Rectal smooth muscle tissue (tissue), 1 donor: Measurements from ENCODE around the gene PEX11B.
"Not testable (repeated sequence)": the region's sequence is repeated elsewhere in the genome, so short reads cannot be mapped to it uniquely, and the experiment has no call there.

Experiments used
- H3K27ac ChIP-seq: one replicate; pipeline ENCODE4 v1.7.0; 2013; ENCODE audit warnings: low read depth, low read length, inconsistent platforms
- H3K27me3 ChIP-seq: one replicate; pipeline ENCODE4 v1.7.0; 2013; ENCODE audit warnings: low read length; ENCODE audit not compliant: control insufficient read depth, insufficient read depth
- H3K36me3 ChIP-seq: one replicate; pipeline ENCODE4 v1.7.0; 2013; ENCODE audit warnings: low read length; ENCODE audit not compliant: control insufficient read depth, insufficient read depth
- H3K4me1 ChIP-seq: one replicate; pipeline ENCODE4 v1.7.0; 2013; ENCODE audit warnings: low read length; ENCODE audit not compliant: control insufficient read depth, insufficient read depth
- H3K4me3 ChIP-seq: one replicate; pipeline ENCODE4 v1.7.0; 2013; ENCODE audit warnings: low read length
- H3K9ac ChIP-seq: one replicate; pipeline ENCODE4 v1.7.0; 2013; ENCODE audit warnings: low read length

PEX11B gene

GRCh38 chr1:145944532-145944931 lies 26.0 kb upstream of the PEX11B start:
- Histone ChIP-seq H3K27me3 (no peaks in the 10 kb centered on the region), H3K4me1 (no peaks in the 10 kb centered on the region), H3K27ac (no peak overlapping the region), H3K4me3 (no peak overlapping the region), H3K36me3 (no peaks in the 10 kb centered on the region), H3K9ac (no peak overlapping the region)

GRCh38 chr1:145942871-145943270 lies 24.4 kb upstream of the PEX11B start:
- no peak overlapping the region for H3K4me3 ChIP-seq
- no peaks in the 10 kb centered on the region for H3K36me3 ChIP-seq
- no peak overlapping the region for H3K27ac ChIP-seq
- no peaks in the 10 kb centered on the region for H3K27me3 ChIP-seq
- H3K9ac ChIP-seq: no peak overlapping the region
- H3K4me1 ChIP-seq: no peaks in the 10 kb centered on the region

DNA sequence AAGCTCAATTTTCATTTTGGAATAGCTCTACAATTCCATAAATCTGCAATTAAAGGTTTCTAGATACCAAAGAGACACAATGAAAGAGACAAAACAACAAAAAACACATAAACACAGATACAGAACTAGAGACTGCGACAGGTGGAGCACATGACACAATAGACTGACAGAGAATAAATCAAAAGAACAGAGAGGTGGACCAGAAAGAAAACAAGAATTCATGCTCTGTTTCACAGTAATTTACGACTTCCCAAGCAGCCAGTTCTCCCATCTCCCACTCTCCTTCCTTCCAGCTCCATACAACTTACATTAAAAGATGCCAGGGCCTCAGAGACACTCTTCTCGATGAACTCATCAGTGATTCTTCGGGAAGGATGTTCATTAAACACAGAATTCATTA lies 23.9 kb upstream of the PEX11B start:
- Histone ChIP-seq H3K36me3 (no peaks in the 10 kb centered on the region), H3K9ac (no peak overlapping the region), H3K27ac (no peak overlapping the region), H3K27me3 (no peaks in the 10 kb centered on the region), H3K4me1 (no peaks in the 10 kb centered on the region), H3K4me3 (no peak overlapping the region)

DNA sequence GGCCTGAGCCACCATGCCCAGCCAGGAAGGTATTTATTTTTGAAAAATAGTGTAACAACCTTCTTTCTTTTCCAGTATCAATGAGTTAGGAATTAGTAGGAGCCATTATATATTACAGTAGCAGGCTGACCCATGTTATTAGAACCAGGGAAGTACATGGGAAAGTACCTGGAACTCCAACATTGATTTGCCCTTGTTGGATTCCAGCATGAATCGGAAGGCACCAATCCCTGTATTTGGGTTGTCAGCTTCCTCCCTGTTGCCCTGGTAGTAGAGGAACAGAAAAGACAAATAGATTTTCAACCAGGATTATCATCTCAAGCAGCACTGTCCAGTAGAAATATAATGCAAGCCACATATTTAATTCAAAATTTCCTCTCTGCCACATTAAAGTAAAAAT lies 18.9 kb upstream of the PEX11B start:
- H3K36me3 ChIP-seq: no peaks in the 10 kb centered on the region
- no peak overlapping the region for H3K9ac ChIP-seq
- no peak overlapping the region for H3K4me3 ChIP-seq
- H3K4me1 ChIP-seq: no peaks in the 10 kb centered on the region
- no peak overlapping the region for H3K27ac ChIP-seq
- no peaks in the 10 kb centered on the region for H3K27me3 ChIP-seq

DNA sequence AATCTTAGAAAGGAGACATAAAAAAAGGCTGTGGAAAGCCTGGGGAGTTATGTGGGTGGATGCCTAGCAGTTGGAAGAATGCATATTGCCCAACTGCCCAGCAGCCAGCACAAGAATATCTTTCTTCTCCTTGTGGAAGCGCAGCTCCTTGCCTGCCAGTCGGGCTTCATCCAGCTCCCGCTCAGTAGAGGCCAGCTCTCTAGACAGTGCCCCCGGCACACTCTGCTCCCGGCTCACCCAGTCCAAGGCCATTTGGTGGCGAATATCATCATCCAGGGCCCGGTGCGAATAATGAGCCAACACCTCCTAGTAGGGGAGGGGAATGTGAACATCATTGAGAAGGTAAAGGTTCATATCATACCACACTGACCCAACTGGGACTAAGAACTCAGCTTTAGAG lies 17.7 kb upstream of the PEX11B start:
- Histone ChIP-seq H3K27me3 (no peaks in the 10 kb centered on the region), H3K4me1 (no peaks in the 10 kb centered on the region), H3K9ac (no peak overlapping the region), H3K27ac (no peak overlapping the region), H3K4me3 (no peak overlapping the region), H3K36me3 (no peaks in the 10 kb centered on the region)

GRCh38 chr1:145935708-145936107 lies 17.2 kb upstream of the PEX11B start:
- Histone ChIP-seq H3K27me3 (no peaks in the 10 kb centered on the region), H3K27ac (no peak overlapping the region), H3K9ac (no peak overlapping the region), H3K36me3 (no peaks in the 10 kb centered on the region), H3K4me1 (no peaks in the 10 kb centered on the region), H3K4me3 (no peak overlapping the region)

- H3K27ac ChIP-seq, H3K9ac ChIP-seq: not testable (repeated sequence)
Measured at GRCh38 chr1:145932522-145933009, 14.0 kb upstream of the PEX11B start.

DNA sequence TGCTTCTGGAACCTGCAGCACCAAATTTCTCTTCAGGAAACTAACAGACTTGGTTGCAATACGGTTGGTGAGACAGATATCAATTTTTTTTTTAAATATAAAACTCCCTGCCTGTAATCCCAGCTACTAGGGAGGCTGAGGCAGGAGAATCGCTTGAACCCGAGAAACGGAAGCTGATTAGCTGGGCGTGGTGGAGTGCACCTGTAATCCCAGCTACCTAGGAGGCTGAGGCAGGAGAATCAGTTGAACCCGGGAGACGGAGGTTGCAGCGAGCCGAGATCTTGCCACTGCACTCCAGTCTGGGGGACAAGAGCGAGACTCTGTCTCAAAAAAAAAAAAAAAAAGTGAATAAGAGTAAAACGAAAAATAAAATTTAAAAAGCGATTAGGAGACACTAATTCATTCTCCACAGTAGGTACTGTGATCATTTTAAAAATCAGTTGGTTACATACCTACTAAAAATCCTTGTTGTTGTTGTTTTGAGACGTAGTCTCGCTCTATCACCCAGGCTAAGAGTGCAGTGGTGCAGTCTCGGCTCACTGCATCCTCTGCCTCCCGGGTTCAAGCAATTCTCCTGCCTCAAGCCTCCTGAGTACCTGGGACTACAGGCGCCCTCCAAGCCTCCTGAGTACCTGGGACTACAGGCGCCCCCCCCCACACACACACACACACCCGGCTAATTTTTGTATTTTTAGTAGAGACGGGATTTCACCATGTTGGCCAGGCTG lies 9.6 kb upstream of the PEX11B start:
- H3K9ac ChIP-seq: peak overlapping the region; percentile 80
- no peaks in the 10 kb centered on the region for H3K27me3 ChIP-seq
- peak overlapping the region; percentile 97 for H3K4me3 ChIP-seq
- peaks cover 4% of the 10 kb centered on the region for H3K36me3 ChIP-seq
- peaks cover 13% of the 10 kb centered on the region for H3K4me1 ChIP-seq
- peak overlapping the region; percentile 97 for H3K27ac ChIP-seq

More at GRCh38 chr1:145932522-145933009, 14.0 kb upstream of the PEX11B start:
- not testable (repeated sequence) for H3K4me3 ChIP-seq, H3K4me1 ChIP-seq, H3K36me3 ChIP-seq, H3K27me3 ChIP-seq

DNA sequence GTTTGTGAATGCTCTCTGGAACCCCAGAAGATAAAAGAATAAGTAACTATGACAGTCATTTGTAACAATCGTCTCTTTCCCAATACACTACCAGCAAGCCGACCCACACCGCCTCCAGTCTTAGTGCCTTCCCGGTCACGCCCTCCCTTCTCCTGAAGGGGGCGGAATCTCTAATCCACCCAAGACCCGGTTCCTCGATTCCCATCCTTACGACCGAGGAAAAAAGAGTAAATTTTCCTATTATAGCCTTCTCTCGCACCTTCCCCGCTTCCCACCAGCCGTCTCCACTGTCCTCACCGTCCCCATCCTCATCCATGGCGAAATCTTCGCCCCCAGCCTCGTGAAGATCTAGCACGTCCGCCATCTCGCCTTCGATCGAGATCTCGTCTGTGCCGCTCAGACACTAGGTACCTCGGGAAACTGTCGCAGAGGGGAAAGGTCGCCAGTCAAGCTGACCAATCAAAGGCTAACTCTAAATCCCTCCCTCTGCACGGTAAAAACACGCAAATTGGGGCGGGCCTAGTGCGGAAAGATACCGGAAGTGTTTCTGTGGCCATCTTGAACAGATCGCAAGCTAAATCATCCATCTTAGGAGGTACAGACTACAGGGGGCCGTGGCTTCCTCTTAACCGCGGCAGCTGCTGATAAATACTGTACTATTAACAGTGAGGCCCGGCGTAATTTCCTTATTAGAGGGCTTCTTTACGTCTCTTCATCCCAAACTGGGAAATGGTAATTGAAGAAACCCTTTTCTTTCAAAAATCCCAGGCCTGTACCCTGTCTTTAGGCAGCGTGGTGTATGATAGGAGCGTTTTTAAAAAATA lies 8.8 kb upstream of the PEX11B start, which contains the start of gene RBM8A:
Gene RBM8A, minus strand, starts transcription at position 422 of the 824 bp plus-strand sequence. Its CDS starts 58 bp downstream, at position 364.
- peak within 1 kb of the TSS; percentile 97 for H3K4me3 ChIP-seq
- peak within 1 kb of the TSS; percentile 97 for H3K27ac ChIP-seq
- peaks cover 4% of the 10 kb centered on the region for H3K36me3 ChIP-seq
- peaks cover 13% of the 10 kb centered on the region for H3K4me1 ChIP-seq
- H3K27me3 ChIP-seq: no peaks in the 10 kb centered on the region
- H3K9ac ChIP-seq: peak within 1 kb of the TSS; percentile 80

- H3K9ac ChIP-seq: peak overlapping the region; percentile 53
- H3K27me3 ChIP-seq: no peaks in the 10 kb centered on the region
- peaks cover 13% of the 10 kb centered on the region for H3K4me1 ChIP-seq
Measured at GRCh38 chr1:145926686-145927062, 8.2 kb upstream of the PEX11B start.

GRCh38 chr1:145922266-145922665 lies 3.7 kb upstream of the PEX11B start:
- H3K36me3 ChIP-seq: peaks cover 2% of the 10 kb centered on the region
- no peak overlapping the region for H3K27ac ChIP-seq

More at GRCh38 chr1:145926686-145927062, 8.2 kb upstream of the PEX11B start:
- peaks cover 4% of the 10 kb centered on the region for H3K36me3 ChIP-seq
- peak overlapping the region; percentile 97 for H3K4me3 ChIP-seq
- H3K27ac ChIP-seq: peak overlapping the region; percentile 97

DNA sequence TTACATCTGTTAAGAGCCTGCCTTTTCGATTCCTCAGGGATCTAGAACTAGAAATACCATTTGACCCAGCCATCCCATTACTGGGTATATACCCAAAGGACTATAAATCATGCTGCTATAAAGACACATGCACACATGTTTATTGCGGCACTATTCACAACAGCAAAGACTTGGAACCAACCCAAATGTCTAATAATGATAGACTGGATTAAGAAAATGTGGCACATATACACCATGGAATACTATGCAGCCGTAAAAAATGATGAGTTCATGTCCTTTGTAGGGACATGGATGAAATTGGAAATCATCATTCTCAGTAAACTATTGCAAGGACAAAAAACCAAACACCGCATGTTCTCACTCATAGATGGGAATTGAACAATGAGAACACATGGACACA lies 1.8 kb upstream of the PEX11B start:
- not testable (repeated sequence) for H3K27ac ChIP-seq, H3K9ac ChIP-seq, H3K27me3 ChIP-seq, H3K4me3 ChIP-seq, H3K36me3 ChIP-seq
- peaks cover 11% of the 10 kb centered on the region for H3K4me1 ChIP-seq

More at GRCh38 chr1:145922266-145922665, 3.7 kb upstream of the PEX11B start:
- no peaks in the 10 kb centered on the region for H3K27me3 ChIP-seq
- H3K4me1 ChIP-seq: peaks cover 20% of the 10 kb centered on the region
- no peak overlapping the region for H3K4me3 ChIP-seq
- no peak overlapping the region for H3K9ac ChIP-seq
